ENCODE data around the gene PREB. TPM values are rescaled to one million over a fixed set of nuclear protein-coding genes. Genes with fewer than 3 reads are reported as not detected.

Gene PREB
- total RNA-seq, 2 experiments from 2014 or later = 96.8 to 113 TPM

- TF ChIP-seq, protein P1, sequence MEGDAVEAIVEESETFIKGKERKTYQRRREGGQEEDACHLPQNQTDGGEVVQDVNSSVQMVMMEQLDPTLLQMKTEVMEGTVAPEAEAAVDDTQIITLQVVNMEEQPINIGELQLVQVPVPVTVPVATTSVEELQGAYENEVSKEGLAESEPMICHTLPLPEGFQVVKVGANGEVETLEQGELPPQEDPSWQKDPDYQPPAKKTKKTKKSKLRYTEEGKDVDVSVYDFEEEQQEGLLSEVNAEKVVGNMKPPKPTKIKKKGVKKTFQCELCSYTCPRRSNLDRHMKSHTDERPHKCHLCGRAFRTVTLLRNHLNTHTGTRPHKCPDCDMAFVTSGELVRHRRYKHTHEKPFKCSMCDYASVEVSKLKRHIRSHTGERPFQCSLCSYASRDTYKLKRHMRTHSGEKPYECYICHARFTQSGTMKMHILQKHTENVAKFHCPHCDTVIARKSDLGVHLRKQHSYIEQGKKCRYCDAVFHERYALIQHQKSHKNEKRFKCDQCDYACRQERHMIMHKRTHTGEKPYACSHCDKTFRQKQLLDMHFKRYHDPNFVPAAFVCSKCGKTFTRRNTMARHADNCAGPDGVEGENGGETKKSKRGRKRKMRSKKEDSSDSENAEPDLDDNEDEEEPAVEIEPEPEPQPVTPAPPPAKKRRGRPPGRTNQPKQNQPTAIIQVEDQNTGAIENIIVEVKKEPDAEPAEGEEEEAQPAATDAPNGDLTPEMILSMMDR (conservative IDR thresholded peaks at IDR 0.05; ENCODE audit: low read length) = no peak
- TF ChIP-seq EZH2phosphoT487 (IDR thresholded peaks at IDR 0.05; ENCODE audit: borderline replicate concordance, low read depth, low read length) = no peak
- POLR2A ChIA-PET = interaction anchor here (0.6 to 0.7 kb wide), 3 partner anchors 12 to 519 kb away, joined by 3 to 4 read pairs (median 3); no protein-coding TSS in a partner anchor
Measured at GRCh38 chr2:27109083-27109482, 25.4 kb downstream of the PREB start.

GRCh38 chr2:27108221-27108620 is 26.2 kb downstream of the PREB start:
- no TSS peak for BruUV-seq (replicated peaks)
- no peaks in the 10 kb centered on the region for H3K9me3 ChIP-seq (ENCODE audit: low read length)
- H3K4me3 ChIP-seq (ENCODE audit: low read depth, low read length, poor library complexity, severe bottlenecking) = no peak overlapping the region
- no peaks in the 10 kb centered on the region for H3K36me3 ChIP-seq (ENCODE audit: insufficient read depth, low read length)
- CTCF ChIA-PET (ENCODE audit: unreplicated experiment) = interaction anchor here (1.4 kb wide), 1 partner anchor 26 kb away, joined by 3 read pairs; no protein-coding TSS in a partner anchor
- DNase-seq (ENCODE audit: low spot score) = no peak
- H3K9me2 ChIP-seq (ENCODE audit: insufficient read depth, low read length) = no peaks in the 10 kb centered on the region
- H4K20me1 ChIP-seq (ENCODE audit: insufficient read depth, low read length) = no peaks in the 10 kb centered on the region
- intact Hi-C loops (cut with micrococcal nuclease; ENCODE audit: unreplicated experiment) = no loop called here
- POLR2A ChIA-PET = interaction anchor here (0.7 to 1.2 kb wide), 2 partner anchors 24 to 266 kb away, joined by 4 to 5 read pairs; no protein-coding TSS in a partner anchor
- peaks cover 10% of the 10 kb centered on the region for H3K4me1 ChIP-seq (ENCODE audit: insufficient read depth, low read length, poor library complexity, severe bottlenecking)
- TF ChIP-seq, protein P1 (conservative IDR thresholded peaks at IDR 0.05; ENCODE audit: low read length) = no peak
- TF ChIP-seq EZH2phosphoT487 (IDR thresholded peaks at IDR 0.05; ENCODE audit: borderline replicate concordance, low read depth, low read length) = no peak
- H2AFZ ChIP-seq (ENCODE audit: low read length) = no peak overlapping the region
- H3K4me2 ChIP-seq (ENCODE audit: low read length) = no peak overlapping the region
- no peaks in the 10 kb centered on the region for H3K79me2 ChIP-seq (ENCODE audit: insufficient read depth, low read depth, low read length)
- H3K27ac ChIP-seq (ENCODE audit: low read depth, low read length, poor library complexity, severe bottlenecking) = no peak overlapping the region

More at GRCh38 chr2:27109083-27109482, 25.4 kb downstream of the PREB start:
- no peak overlapping the region for H3K27ac ChIP-seq (ENCODE audit: low read depth, low read length, poor library complexity, severe bottlenecking)
- H4K20me1 ChIP-seq (ENCODE audit: insufficient read depth, low read length) = no peaks in the 10 kb centered on the region
- no peaks in the 10 kb centered on the region for H3K79me2 ChIP-seq (ENCODE audit: insufficient read depth, low read depth, low read length)
- intact Hi-C loops (cut with micrococcal nuclease; ENCODE audit: unreplicated experiment) = no loop called here
- no peak overlapping the region for H3K4me2 ChIP-seq (ENCODE audit: low read length)
- peaks cover 10% of the 10 kb centered on the region for H3K4me1 ChIP-seq (ENCODE audit: insufficient read depth, low read length, poor library complexity, severe bottlenecking)
- BruUV-seq (replicated peaks) = no TSS peak
- no peak overlapping the region for H2AFZ ChIP-seq (ENCODE audit: low read length)
- DNase-seq (ENCODE audit: low spot score) = no peak
- no peaks in the 10 kb centered on the region for H3K9me3 ChIP-seq (ENCODE audit: low read length)
- no peak overlapping the region for H3K4me3 ChIP-seq (ENCODE audit: low read depth, low read length, poor library complexity, severe bottlenecking)
- H3K36me3 ChIP-seq (ENCODE audit: insufficient read depth, low read length) = no peaks in the 10 kb centered on the region
- CTCF ChIA-PET (ENCODE audit: unreplicated experiment) = interaction anchor here (1.4 kb wide), 1 partner anchor 25 kb away, joined by 3 read pairs; no protein-coding TSS in a partner anchor
- no peaks in the 10 kb centered on the region for H3K9me2 ChIP-seq (ENCODE audit: insufficient read depth, low read length)

- ChIA-PET CTCF (ENCODE audit: unreplicated experiment) (no interaction called here), POLR2A (interaction anchor here (1.3 to 1.5 kb wide), 3 partner anchors 9 to 79 kb away, joined by 3 to 6 read pairs (median 4); no protein-coding TSS in a partner anchor)
- no TSS peak for BruUV-seq (replicated peaks)
- Histone ChIP-seq H3K9me2 (ENCODE audit: insufficient read depth, low read length) (no peaks in the 10 kb centered on the region), H2AFZ (ENCODE audit: low read length) (no peak overlapping the region), H4K20me1 (ENCODE audit: insufficient read depth, low read length) (no peaks in the 10 kb centered on the region), H3K4me1 (ENCODE audit: insufficient read depth, low read length, poor library complexity, severe bottlenecking) (peaks cover 10% of the 10 kb centered on the region), H3K4me2 (ENCODE audit: low read length) (no peak overlapping the region), H3K36me3 (ENCODE audit: insufficient read depth, low read length) (no peaks in the 10 kb centered on the region), H3K27ac (ENCODE audit: low read depth, low read length, poor library complexity, severe bottlenecking) (no peak overlapping the region), H3K4me3 (ENCODE audit: low read depth, low read length, poor library complexity, severe bottlenecking) (no peak overlapping the region), H3K9me3 (ENCODE audit: low read length) (no peaks in the 10 kb centered on the region), H3K79me2 (ENCODE audit: insufficient read depth, low read depth, low read length) (no peaks in the 10 kb centered on the region)
- DNase-seq (ENCODE audit: low spot score) = no peak
- intact Hi-C loops (cut with micrococcal nuclease; ENCODE audit: unreplicated experiment) = no loop called here
- TF ChIP-seq, protein P1 (conservative IDR thresholded peaks at IDR 0.05; ENCODE audit: low read length) = no peak
- no peak for TF ChIP-seq EZH2phosphoT487 (IDR thresholded peaks at IDR 0.05; ENCODE audit: borderline replicate concordance, low read depth, low read length)
Measured at GRCh38 chr2:27105981-27106380, 28.5 kb downstream of the PREB start.
